Parathyroid adenoma (tissue), 2 donors: ENCODE results near the gene URM1.

Experiments
- H2AFZ ChIP-seq: fragments of 300-600 bp; sonication (generic); one replicate; pipeline ENCODE4 v1.7.0; 2017; ENCODE audit warnings: antibody characterized with exemption, mild to moderate bottlenecking
- H3K27ac ChIP-seq: fragments of 300-600 bp; sonication (generic); one replicate; pipeline ENCODE4 v1.7.0; 2017
- H3K27me3 ChIP-seq: fragments of 300-600 bp; sonication (generic); one replicate; pipeline ENCODE4 v1.7.0; 2017; ENCODE audit warnings: low read length; ENCODE audit not compliant: control insufficient read depth, insufficient read depth
- H3K36me3 ChIP-seq: fragments of 300-600 bp; sonication (generic); one replicate; pipeline ENCODE4 v1.7.0; 2017; ENCODE audit warnings: low read length; ENCODE audit not compliant: control insufficient read depth, insufficient read depth
- H3K4me1 ChIP-seq: fragments of 300-600 bp; sonication (generic); one replicate; pipeline ENCODE4 v1.7.0; 2017; ENCODE audit warnings: control low read depth
- H3K4me2 ChIP-seq: fragments of 300-600 bp; sonication (generic); one replicate; pipeline ENCODE4 v1.7.0; 2017; ENCODE audit warnings: low read length
- H3K4me3 ChIP-seq: fragments of 300-600 bp; sonication (generic); one replicate; pipeline ENCODE4 v1.7.0; 2017; ENCODE audit warnings: low read depth, low read length
- H3K79me2 ChIP-seq: fragments of 300-600 bp; sonication (generic); one replicate; pipeline ENCODE4 v1.7.0; 2017; ENCODE audit warnings: control low read depth
- H3K9ac ChIP-seq: fragments of 300-600 bp; sonication (generic); one replicate; pipeline ENCODE4 v1.7.0; 2017; ENCODE audit warnings: mild to moderate bottlenecking
- H3K9me3 ChIP-seq: fragments of 300-600 bp; sonication (generic); one replicate; pipeline ENCODE4 v1.7.0; 2017; ENCODE audit warnings: low read length; ENCODE audit not compliant: control insufficient read depth
- CTCF ChIP-seq: fragments of 300-600 bp; sonication (generic); IDR thresholded peaks from one replicate; pipeline ENCODE4 v1.7.0; 2017; ENCODE audit warnings: antibody characterized with exemption, mild to moderate bottlenecking
- donor health status: primary hyperparathyroidism.

The URM1 gene

GRCh38 chr9:128397831-128398230, 26.7 kb downstream of the URM1 start:
- Histone ChIP-seq H3K27ac (no peak overlapping the region), H3K9me3 (no peaks in the 10 kb centered on the region), H3K79me2 (no peaks in the 10 kb centered on the region), H2AFZ (no peak overlapping the region), H3K36me3 (no peaks in the 10 kb centered on the region), H3K4me2 (no peak overlapping the region), H3K27me3 (no peaks in the 10 kb centered on the region), H3K4me1 (no peaks in the 10 kb centered on the region), H3K9ac (no peak overlapping the region), H3K4me3 (no peak overlapping the region)
- TF ChIP-seq CTCF = no peak

GRCh38 chr9:128399861-128400260, 28.7 kb downstream of the URM1 start:
- H3K79me2 ChIP-seq = no peaks in the 10 kb centered on the region
- H3K36me3 ChIP-seq = no peaks in the 10 kb centered on the region
- H3K4me1 ChIP-seq = no peaks in the 10 kb centered on the region
- H3K4me2 ChIP-seq = no peak overlapping the region
- H3K9me3 ChIP-seq = no peaks in the 10 kb centered on the region
- H2AFZ ChIP-seq = no peak overlapping the region
- TF ChIP-seq CTCF = no peak
- H3K9ac ChIP-seq = no peak overlapping the region
- H3K27me3 ChIP-seq = no peaks in the 10 kb centered on the region
- H3K27ac ChIP-seq = no peak overlapping the region
- no peak overlapping the region for H3K4me3 ChIP-seq

- H3K36me3 ChIP-seq = no peaks in the 10 kb centered on the region
- no peaks in the 10 kb centered on the region for H3K79me2 ChIP-seq
- H3K27ac ChIP-seq = no peak overlapping the region
- no peak overlapping the region for H2AFZ ChIP-seq
- no peak overlapping the region for H3K4me3 ChIP-seq
- no peak for TF ChIP-seq CTCF
- H3K9ac ChIP-seq = no peak overlapping the region
- no peaks in the 10 kb centered on the region for H3K9me3 ChIP-seq
- H3K4me2 ChIP-seq = no peak overlapping the region
- no peaks in the 10 kb centered on the region for H3K27me3 ChIP-seq
- no peaks in the 10 kb centered on the region for H3K4me1 ChIP-seq
Measured at GRCh38 chr9:128404560-128404959, 33.4 kb downstream of the URM1 start.

- no peak for TF ChIP-seq CTCF
- Histone ChIP-seq H2AFZ (no peak overlapping the region), H3K9ac (no peak overlapping the region)
Measured at GRCh38 chr9:128405077-128405779, 34.1 kb downstream of the URM1 start.

GRCh38 chr9:128405780-128406171, 34.6 kb downstream of the URM1 start:
- no peak for TF ChIP-seq CTCF
- Histone ChIP-seq H3K9ac (no peak overlapping the region), H3K36me3 (no peaks in the 10 kb centered on the region), H2AFZ (no peak overlapping the region), H3K9me3 (no peaks in the 10 kb centered on the region), H3K27me3 (no peaks in the 10 kb centered on the region), H3K79me2 (no peaks in the 10 kb centered on the region), H3K4me3 (no peak overlapping the region), H3K4me2 (no peak overlapping the region), H3K27ac (no peak overlapping the region), H3K4me1 (no peaks in the 10 kb centered on the region)

More at GRCh38 chr9:128405077-128405779, 34.1 kb downstream of the URM1 start:
- no peaks in the 10 kb centered on the region for H3K79me2 ChIP-seq
- no peak overlapping the region for H3K4me2 ChIP-seq
- H3K36me3 ChIP-seq = no peaks in the 10 kb centered on the region
- no peaks in the 10 kb centered on the region for H3K9me3 ChIP-seq
- H3K27ac ChIP-seq = no peak overlapping the region
- H3K27me3 ChIP-seq = no peaks in the 10 kb centered on the region
- H3K4me3 ChIP-seq = no peak overlapping the region
- no peaks in the 10 kb centered on the region for H3K4me1 ChIP-seq
